GM23338 (cell line): Measurements from ENCODE around the gene GLUD1.
"Not testable (repeated sequence)": the region's sequence is repeated elsewhere in the genome, so short reads cannot be mapped to it uniquely, and the experiment has no call there.

Experiments
- EZH2 ChIP-seq: fragments of 200-600 bp; sonication (generic); IDR thresholded peaks from one replicate; pipeline ENCODE4 v1.8.0; 2017; ENCODE audit warnings: antibody characterized with exemption, mild to moderate bottlenecking, low read depth; ENCODE audit not compliant: unreplicated experiment
- TF ChIP-seq, protein P1 (sequence below), 2 experiments: fragments of 200-600 bp in 1 of 2; sonication (generic) in 1 of 2; conservative IDR thresholded peaks; 2 replicates each; pipeline versions ENCODE4 v1.5.1 to v1.6.1; 2016 to 2017; ENCODE audit warnings: antibody characterized with exemption in 2 of 2, low read depth in 2 of 2, mild to moderate bottlenecking in 2 of 2, moderate library complexity in 1 of 2

DNA sequence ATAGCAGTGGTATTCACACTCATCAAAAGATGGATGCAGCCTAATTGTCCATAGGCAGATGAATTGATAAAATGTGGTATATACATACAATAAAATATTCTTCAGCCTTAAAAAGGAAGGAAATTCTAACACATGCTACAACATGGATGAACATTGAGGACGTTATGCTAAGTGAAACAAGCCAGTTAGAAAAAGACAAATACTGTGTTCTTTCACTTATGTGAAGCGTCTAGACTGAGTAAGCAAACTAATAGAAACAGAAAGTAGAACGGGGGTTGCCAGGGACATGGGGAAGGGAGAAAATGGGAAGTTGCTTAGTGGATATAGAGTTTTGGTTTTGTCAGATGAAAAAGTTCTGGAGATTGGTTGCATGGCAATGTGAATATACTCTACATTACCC is 81.1 kb downstream of the GLUD1 start:
- TF ChIP-seq EZH2 = not testable (repeated sequence)
- TF ChIP-seq, protein P1, sequence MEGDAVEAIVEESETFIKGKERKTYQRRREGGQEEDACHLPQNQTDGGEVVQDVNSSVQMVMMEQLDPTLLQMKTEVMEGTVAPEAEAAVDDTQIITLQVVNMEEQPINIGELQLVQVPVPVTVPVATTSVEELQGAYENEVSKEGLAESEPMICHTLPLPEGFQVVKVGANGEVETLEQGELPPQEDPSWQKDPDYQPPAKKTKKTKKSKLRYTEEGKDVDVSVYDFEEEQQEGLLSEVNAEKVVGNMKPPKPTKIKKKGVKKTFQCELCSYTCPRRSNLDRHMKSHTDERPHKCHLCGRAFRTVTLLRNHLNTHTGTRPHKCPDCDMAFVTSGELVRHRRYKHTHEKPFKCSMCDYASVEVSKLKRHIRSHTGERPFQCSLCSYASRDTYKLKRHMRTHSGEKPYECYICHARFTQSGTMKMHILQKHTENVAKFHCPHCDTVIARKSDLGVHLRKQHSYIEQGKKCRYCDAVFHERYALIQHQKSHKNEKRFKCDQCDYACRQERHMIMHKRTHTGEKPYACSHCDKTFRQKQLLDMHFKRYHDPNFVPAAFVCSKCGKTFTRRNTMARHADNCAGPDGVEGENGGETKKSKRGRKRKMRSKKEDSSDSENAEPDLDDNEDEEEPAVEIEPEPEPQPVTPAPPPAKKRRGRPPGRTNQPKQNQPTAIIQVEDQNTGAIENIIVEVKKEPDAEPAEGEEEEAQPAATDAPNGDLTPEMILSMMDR (conservative IDR thresholded peaks at IDR 0.05; ENCODE audit: low read depth in 2 of 2) = not testable (repeated sequence)
